ENCODE measurements around the gene RPS6KA5.
"Not testable (repeated sequence)": the region's sequence is repeated elsewhere in the genome, so short reads cannot be mapped to it uniquely, and the experiment has no call there.

RPS6KA5 gene

DNA sequence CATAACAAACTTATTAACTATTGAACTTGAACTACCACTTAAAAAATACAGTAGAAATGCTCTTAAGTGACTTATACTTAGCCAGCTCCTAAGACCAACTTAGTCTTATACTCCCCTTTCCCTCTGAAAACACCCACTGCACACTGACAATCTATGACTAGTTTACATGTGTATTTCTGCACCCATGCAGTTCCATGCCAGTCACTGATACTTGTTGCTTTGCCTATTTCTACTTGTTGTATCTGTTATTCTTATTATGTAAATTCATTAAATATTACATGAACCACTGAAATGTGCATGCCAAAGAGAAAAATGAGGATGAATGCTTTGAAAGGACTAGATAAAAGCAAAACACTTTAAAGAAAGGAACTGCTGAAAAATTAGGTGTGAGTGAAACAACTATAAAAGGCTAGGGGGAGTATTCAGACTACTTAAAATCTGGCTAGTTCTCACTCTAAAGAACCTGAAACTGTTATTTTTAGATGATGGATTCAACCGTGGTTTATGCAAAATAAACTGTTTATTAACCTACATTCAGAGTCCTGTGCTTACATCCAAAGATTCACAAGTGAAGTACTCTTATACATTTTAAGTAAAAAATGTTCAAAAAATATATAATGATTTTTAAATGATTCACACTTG lies 74.7 kb downstream of the RPS6KA5 start:
- TF ChIP-seq, protein P1, sequence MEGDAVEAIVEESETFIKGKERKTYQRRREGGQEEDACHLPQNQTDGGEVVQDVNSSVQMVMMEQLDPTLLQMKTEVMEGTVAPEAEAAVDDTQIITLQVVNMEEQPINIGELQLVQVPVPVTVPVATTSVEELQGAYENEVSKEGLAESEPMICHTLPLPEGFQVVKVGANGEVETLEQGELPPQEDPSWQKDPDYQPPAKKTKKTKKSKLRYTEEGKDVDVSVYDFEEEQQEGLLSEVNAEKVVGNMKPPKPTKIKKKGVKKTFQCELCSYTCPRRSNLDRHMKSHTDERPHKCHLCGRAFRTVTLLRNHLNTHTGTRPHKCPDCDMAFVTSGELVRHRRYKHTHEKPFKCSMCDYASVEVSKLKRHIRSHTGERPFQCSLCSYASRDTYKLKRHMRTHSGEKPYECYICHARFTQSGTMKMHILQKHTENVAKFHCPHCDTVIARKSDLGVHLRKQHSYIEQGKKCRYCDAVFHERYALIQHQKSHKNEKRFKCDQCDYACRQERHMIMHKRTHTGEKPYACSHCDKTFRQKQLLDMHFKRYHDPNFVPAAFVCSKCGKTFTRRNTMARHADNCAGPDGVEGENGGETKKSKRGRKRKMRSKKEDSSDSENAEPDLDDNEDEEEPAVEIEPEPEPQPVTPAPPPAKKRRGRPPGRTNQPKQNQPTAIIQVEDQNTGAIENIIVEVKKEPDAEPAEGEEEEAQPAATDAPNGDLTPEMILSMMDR (IDR thresholded peaks at IDR 0.05; ENCODE audit: low read depth, low read length): no peak
- DNase-seq (ENCODE audit: extremely low read depth, low read depth): no peak

DNA sequence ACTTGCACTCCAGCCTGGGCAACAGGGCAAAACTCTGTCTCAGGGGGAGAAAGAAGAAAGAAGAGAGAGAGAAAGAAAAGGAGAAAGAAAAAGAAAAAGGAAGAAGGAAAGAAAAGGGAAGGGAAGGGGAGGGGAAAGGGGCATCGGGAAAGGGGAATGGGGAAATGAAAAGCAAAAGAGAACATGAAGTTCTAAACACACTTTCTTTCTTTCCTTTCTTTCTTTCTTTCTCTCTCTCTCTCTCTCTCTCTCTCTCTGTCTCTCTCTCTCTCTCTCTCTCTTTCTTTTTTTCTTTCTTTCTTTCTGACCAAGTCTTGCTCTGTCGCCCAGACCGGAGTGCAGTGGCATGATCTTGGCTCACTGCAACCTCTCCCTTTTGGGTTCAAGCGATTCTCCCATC lies 76.9 kb downstream of the RPS6KA5 start:
- no peak for DNase-seq (ENCODE audit: extremely low read depth, low read depth)
- TF ChIP-seq, protein P1 (IDR thresholded peaks at IDR 0.05; ENCODE audit: low read depth, low read length): no peak

DNA sequence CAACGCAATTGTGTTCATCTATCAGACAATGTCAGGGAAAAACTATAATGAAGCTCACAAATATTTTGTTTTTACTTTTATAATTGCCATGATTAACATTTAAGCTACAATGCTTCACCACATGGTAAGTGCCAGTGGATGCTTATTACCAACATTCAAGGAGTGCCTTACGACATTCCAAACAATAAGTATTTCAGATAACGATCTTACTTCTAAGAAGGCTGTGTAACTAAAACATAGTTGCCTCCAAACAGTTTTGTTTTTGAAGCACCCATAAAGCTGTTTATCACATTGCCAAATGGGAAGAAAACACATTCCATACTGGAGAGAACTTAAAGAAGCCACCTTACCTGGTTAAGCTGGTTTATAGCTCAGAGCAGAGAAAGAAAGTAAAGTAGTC lies 78.8 kb downstream of the RPS6KA5 start:
- no peak for DNase-seq (ENCODE audit: extremely low read depth, low read depth)
- TF ChIP-seq, protein P1 (IDR thresholded peaks at IDR 0.05; ENCODE audit: low read depth, low read length): no peak

GRCh38 chr14:90980636-90981035 lies 79.8 kb downstream of the RPS6KA5 start:
- not testable (repeated sequence) for DNase-seq (ENCODE audit: extremely low read depth, low read depth)

GRCh38 chr14:90979515-90979914 lies 80.9 kb downstream of the RPS6KA5 start:
- TF ChIP-seq, protein P1 (IDR thresholded peaks at IDR 0.05; ENCODE audit: low read depth, low read length): no peak
- DNase-seq (ENCODE audit: extremely low read depth, low read depth): no peak

DNA sequence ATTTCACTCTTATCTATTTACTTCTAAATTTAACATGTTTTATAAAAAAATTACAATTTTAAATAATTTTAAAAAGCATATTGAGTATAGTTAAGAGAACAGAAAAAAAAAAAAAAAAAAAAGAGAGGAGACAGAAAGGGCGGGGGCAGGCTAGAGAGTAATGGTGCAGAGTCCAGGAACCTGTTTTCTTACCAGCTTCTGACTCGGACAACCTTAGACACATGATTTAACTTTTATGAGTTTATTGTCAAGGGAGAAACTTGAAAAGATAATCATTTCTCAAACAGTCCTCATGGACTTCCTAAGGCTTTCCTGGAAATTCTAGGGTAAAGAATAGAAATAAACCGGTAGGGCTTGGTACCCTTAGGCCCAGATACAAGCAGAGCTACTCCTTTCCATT lies 84.3 kb downstream of the RPS6KA5 start:
- TF ChIP-seq, protein P1 (IDR thresholded peaks at IDR 0.05; ENCODE audit: low read depth, low read length): no peak
- DNase-seq (ENCODE audit: extremely low read depth, low read depth): no peak

- no peak for DNase-seq (ENCODE audit: extremely low read depth, low read depth)
- TF ChIP-seq, protein P1 (IDR thresholded peaks at IDR 0.05; ENCODE audit: low read depth, low read length): no peak
Measured at GRCh38 chr14:90971687-90972086, 88.8 kb downstream of the RPS6KA5 start.

GRCh38 chr14:90970167-90970600 lies 90.3 kb downstream of the RPS6KA5 start:
- DNase-seq (ENCODE audit: extremely low read depth, low read depth): no peak
- TF ChIP-seq, protein P1 (IDR thresholded peaks at IDR 0.05; ENCODE audit: low read depth, low read length): no peak

All from AG09319 (cell line).